HepG2 (cell line): Measurements from ENCODE around the gene AFF4. TPM values are rescaled to one million over a fixed set of nuclear protein-coding genes. Genes with fewer than 3 reads are reported as not detected.

Source experiments
- AHR ChIP-seq: IDR thresholded peaks from 2 replicates; pipeline ENCODE4 v1.6.1; 2018; ENCODE audit warnings: missing genetic modification reagents, missing compliant biosample characterization
- ATAD3A ChIP-seq: sonication (generic); formaldehyde crosslinking; IDR thresholded peaks from 2 replicates; pipeline ENCODE4 v1.4.0; 2020; ENCODE audit warnings: missing genetic modification reagents
- DR1 ChIP-seq: sonication (generic); formaldehyde crosslinking; IDR thresholded peaks from 2 replicates; pipeline ENCODE4 v1.8.0; 2021; ENCODE audit warnings: mild to moderate bottlenecking, missing genetic modification reagents, inconsistent platforms
- E2F1 ChIP-seq: sonication (generic); formaldehyde crosslinking; IDR thresholded peaks from 2 replicates; pipeline ENCODE4 v1.5.0; 2020; ENCODE audit warnings: missing genetic modification reagents
- HCFC1 ChIP-seq: fragments of 150-350 bp; IDR thresholded peaks from 2 replicates; pipeline ENCODE4 v1.6.1; 2014; ENCODE audit warnings: low read depth, low read length
- MAX ChIP-seq: IDR thresholded peaks from 2 replicates; pipeline ENCODE4 v1.6.1; 2012; ENCODE audit warnings: inconsistent platforms
- RERE ChIP-seq: IDR thresholded peaks from 2 replicates; pipeline ENCODE4 v1.6.1; 2016; ENCODE audit warnings: low read depth, missing genetic modification reagents, missing compliant biosample characterization
- TP53 ChIP-seq: sonication (generic); formaldehyde crosslinking; conservative IDR thresholded peaks from 2 replicates; pipeline ENCODE4 v1.4.0; 2020; ENCODE audit warnings: missing genetic modification reagents
- ZBTB21 ChIP-seq: sonication (generic); formaldehyde crosslinking; IDR thresholded peaks from 2 replicates; pipeline ENCODE4 v1.4.0; 2020; ENCODE audit warnings: missing genetic modification reagents
- ZBTB8A ChIP-seq: sonication (generic); formaldehyde crosslinking; IDR thresholded peaks from 2 replicates; pipeline ENCODE4 v1.4.0; 2020; ENCODE audit warnings: mild to moderate bottlenecking, low read depth, missing genetic modification reagents, borderline replicate concordance
- ZC3H4 ChIP-seq: sonication (generic); formaldehyde crosslinking; IDR thresholded peaks from 2 replicates; pipeline ENCODE4 v1.4.0; 2020; ENCODE audit warnings: missing genetic modification reagents, borderline replicate concordance
- ZNF20 ChIP-seq: sonication (generic); formaldehyde crosslinking; IDR thresholded peaks from 2 replicates; pipeline ENCODE4 v1.4.0; 2020; ENCODE audit warnings: mild to moderate bottlenecking, moderate library complexity, missing genetic modification reagents
- ZNF225 ChIP-seq: sonication (generic); formaldehyde crosslinking; IDR thresholded peaks from 2 replicates; pipeline ENCODE4 v1.4.0; 2020; ENCODE audit warnings: mild to moderate bottlenecking, missing genetic modification reagents
- ZNF350 ChIP-seq: sonication (generic); formaldehyde crosslinking; IDR thresholded peaks from 2 replicates; pipeline ENCODE4 v1.4.0; 2020; ENCODE audit warnings: mild to moderate bottlenecking, low read depth, missing genetic modification reagents, borderline replicate concordance
- ZNF546 ChIP-seq: sonication (generic); formaldehyde crosslinking; conservative IDR thresholded peaks from 2 replicates; pipeline ENCODE4 v1.8.1; 2023; ENCODE audit warnings: mild to moderate bottlenecking, missing genetic modification reagents
- ZNF558 ChIP-seq: sonication (generic); formaldehyde crosslinking; IDR thresholded peaks from 2 replicates; pipeline ENCODE4 v1.9.0; 2022; ENCODE audit warnings: mild to moderate bottlenecking, missing genetic modification reagents, borderline replicate concordance
- ZNF629 ChIP-seq: sonication (generic); formaldehyde crosslinking; conservative IDR thresholded peaks from 2 replicates; pipeline ENCODE4 v1.5.0; 2020; ENCODE audit warnings: missing genetic modification reagents
- ZNF761 ChIP-seq: sonication (generic); formaldehyde crosslinking; conservative IDR thresholded peaks from 2 replicates; pipeline ENCODE4 v1.4.0; 2020; ENCODE audit warnings: mild to moderate bottlenecking, missing genetic modification reagents
- polyA plus RNA-seq, 8 experiments: library from polyadenylated mRNA; depleted of rRNA in 3 of 8; stranded (reverse) in 7 of 8; unstranded in 1 of 8; fragments of >200 nt; fragmentation: Illumina TruSeq in 4 of 8; extraction: Trizol in 4 of 8; gene quantifications; 2 replicates each; pipeline versions ENCODE4 v1.2.1 to v1.2.3, GENCODE V29; 2011 to 2016; ENCODE audit warnings: low read depth in 4 of 8, missing spikeins in 1 of 8, mixed read lengths in 1 of 8; ENCODE audit not compliant: insufficient read depth in 1 of 8
- total RNA-seq, 5 experiments: library from RNA; depleted of rRNA; stranded (reverse); fragments of >200 nt; fragmentation: Illumina TruSeq; extraction: Trizol; gene quantifications; 2 replicates each; pipeline ENCODE4 v1.2.3, GENCODE V29; 2016; ENCODE audit warnings: low read depth in 1 of 5
- TF ChIP-seq, protein P1 (sequence below): sonication (generic); formaldehyde crosslinking; IDR thresholded peaks from 2 replicates; pipeline ENCODE4 v1.4.0; 2020; ENCODE audit warnings: missing genetic modification reagents
- TF ChIP-seq, protein P2 (sequence below): sonication (generic); formaldehyde crosslinking; IDR thresholded peaks from 2 replicates; pipeline ENCODE4 v1.9.0; 2021; ENCODE audit warnings: missing genetic modification reagents, borderline replicate concordance

Gene AFF4
- total and polyA plus RNA-seq, 2 of the 13 experiments (the other 11 are each of a cell fraction or from before 2014, with no cell fraction given), result 22.1 to 25.5 TPM

DNA sequence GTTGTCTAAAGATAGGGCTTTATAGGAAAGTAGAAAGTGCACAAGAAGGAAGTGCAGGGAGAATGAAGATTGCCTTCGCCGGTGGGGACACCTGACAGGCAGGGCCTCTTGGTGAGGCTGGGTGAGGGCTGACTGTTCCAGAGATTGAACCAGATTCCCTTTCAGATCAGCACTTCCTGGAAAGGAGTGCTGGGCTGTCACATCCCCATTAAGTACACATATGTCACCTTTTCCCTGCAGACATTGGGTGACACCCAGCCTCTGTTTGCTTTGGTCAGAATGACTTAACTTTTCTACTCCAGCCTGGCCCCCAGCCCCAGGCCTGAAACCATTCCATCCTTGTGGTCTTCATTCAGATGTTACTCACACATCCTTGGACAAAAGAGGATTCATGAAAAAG is 125.6 kb downstream of the AFF4 start (continued):
- TF ChIP-seq ATAD3A (CRISPR knock-in tag) (no peak), ZC3H4 (CRISPR knock-in tag) (no peak; the same call in 1 of the 2 replicates), TP53 (no peak), AHR (CRISPR knock-in tag) (no peak; the same call in 1 of the 2 replicates), E2F1 (CRISPR knock-in tag) (no peak), HCFC1 (no peak), ZNF629 (CRISPR knock-in tag) (no peak), ZNF350 (CRISPR knock-in tag) (no peak), ZNF761 (CRISPR knock-in tag) (no peak), RERE (no peak; the same call in 1 of the 2 replicates), ZBTB8A (CRISPR knock-in tag) (no peak), DR1 (CRISPR knock-in tag) (no peak), ZNF558 (CRISPR knock-in tag) (no peak), ZNF225 (CRISPR knock-in tag) (no peak), ZBTB21 (CRISPR knock-in tag) (peak; percentile 72; the same call in 1 of the 2 replicates), ZNF546 (no peak), ZNF20 (CRISPR knock-in tag) (no peak), MAX (peak; percentile 64)
- TF ChIP-seq, protein P1, sequence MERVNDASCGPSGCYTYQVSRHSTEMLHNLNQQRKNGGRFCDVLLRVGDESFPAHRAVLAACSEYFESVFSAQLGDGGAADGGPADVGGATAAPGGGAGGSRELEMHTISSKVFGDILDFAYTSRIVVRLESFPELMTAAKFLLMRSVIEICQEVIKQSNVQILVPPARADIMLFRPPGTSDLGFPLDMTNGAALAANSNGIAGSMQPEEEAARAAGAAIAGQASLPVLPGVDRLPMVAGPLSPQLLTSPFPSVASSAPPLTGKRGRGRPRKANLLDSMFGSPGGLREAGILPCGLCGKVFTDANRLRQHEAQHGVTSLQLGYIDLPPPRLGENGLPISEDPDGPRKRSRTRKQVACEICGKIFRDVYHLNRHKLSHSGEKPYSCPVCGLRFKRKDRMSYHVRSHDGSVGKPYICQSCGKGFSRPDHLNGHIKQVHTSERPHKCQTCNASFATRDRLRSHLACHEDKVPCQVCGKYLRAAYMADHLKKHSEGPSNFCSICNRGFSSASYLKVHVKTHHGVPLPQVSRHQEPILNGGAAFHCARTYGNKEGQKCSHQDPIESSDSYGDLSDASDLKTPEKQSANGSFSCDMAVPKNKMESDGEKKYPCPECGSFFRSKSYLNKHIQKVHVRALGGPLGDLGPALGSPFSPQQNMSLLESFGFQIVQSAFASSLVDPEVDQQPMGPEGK, result peak; percentile 92
- TF ChIP-seq, protein P2, sequence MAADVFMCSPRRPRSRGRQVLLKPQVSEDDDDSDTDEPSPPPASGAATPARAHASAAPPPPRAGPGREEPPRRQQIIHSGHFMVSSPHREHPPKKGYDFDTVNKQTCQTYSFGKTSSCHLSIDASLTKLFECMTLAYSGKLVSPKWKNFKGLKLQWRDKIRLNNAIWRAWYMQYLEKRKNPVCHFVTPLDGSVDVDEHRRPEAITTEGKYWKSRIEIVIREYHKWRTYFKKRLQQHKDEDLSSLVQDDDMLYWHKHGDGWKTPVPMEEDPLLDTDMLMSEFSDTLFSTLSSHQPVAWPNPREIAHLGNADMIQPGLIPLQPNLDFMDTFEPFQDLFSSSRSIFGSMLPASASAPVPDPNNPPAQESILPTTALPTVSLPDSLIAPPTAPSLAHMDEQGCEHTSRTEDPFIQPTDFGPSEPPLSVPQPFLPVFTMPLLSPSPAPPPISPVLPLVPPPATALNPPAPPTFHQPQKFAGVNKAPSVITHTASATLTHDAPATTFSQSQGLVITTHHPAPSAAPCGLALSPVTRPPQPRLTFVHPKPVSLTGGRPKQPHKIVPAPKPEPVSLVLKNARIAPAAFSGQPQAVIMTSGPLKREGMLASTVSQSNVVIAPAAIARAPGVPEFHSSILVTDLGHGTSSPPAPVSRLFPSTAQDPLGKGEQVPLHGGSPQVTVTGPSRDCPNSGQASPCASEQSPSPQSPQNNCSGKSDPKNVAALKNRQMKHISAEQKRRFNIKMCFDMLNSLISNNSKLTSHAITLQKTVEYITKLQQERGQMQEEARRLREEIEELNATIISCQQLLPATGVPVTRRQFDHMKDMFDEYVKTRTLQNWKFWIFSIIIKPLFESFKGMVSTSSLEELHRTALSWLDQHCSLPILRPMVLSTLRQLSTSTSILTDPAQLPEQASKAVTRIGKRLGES (CRISPR knock-in tag), result no peak
